Kidney glomerular epithelial cell (primary cell): ENCODE results near the gene ILDR1.

Experiments used
- DNase-seq: peaks from one replicate; lab custom pipeline; 2025; lab: John Stamatoyannopoulos, UW

ILDR1 gene

GRCh38 chr3:121992601-121993560, 29.2 kb downstream of the ILDR1 start:
- DNase-seq, result no peak

GRCh38 chr3:121989943-121990342, 32.1 kb downstream of the ILDR1 start:
- no peak for DNase-seq

GRCh38 chr3:121988146-121988545, 33.9 kb downstream of the ILDR1 start:
- DNase-seq, result no peak

- no peak for DNase-seq
These were observed 36.2 kb downstream of the ILDR1 start for GRCh38 chr3:121985846-121986245.

- DNase-seq, result no peak
These were observed 40.6 kb downstream of the ILDR1 start for GRCh38 chr3:121981473-121981872.

- no peak for DNase-seq
These were observed 41.6 kb downstream of the ILDR1 start for GRCh38 chr3:121980450-121980796.

GRCh38 chr3:121979734-121980449, 42.2 kb downstream of the ILDR1 start:
- DNase-seq, result no peak

GRCh38 chr3:121979246-121979645, 42.8 kb downstream of the ILDR1 start:
- DNase-seq, result no peak

- DNase-seq, result no peak
These were observed 45.3 kb downstream of the ILDR1 start for GRCh38 chr3:121976727-121977126.

- no peak for DNase-seq
These were observed 46.2 kb downstream of the ILDR1 start for GRCh38 chr3:121975702-121976302.

- DNase-seq, result no peak
These were observed 47.4 kb downstream of the ILDR1 start for GRCh38 chr3:121974601-121975111.

- no peak for DNase-seq
These were observed 52.0 kb downstream of the ILDR1 start for GRCh38 chr3:121970047-121970446.

- DNase-seq, result no peak
These were observed 52.4 kb downstream of the ILDR1 start for GRCh38 chr3:121969631-121970030.

GRCh38 chr3:121963608-121964007, 58.4 kb downstream of the ILDR1 start:
- DNase-seq, result no peak

GRCh38 chr3:121962443-121962842, 59.6 kb downstream of the ILDR1 start:
- DNase-seq, result no peak

- DNase-seq, result no peak
These were observed 60.8 kb downstream of the ILDR1 start for GRCh38 chr3:121961283-121961682.

- no peak for DNase-seq
These were observed 63.2 kb downstream of the ILDR1 start for GRCh38 chr3:121958801-121959200.

- DNase-seq, result no peak
These were observed 64.2 kb downstream of the ILDR1 start for GRCh38 chr3:121957674-121958415.

- no peak for DNase-seq
These were observed 65.7 kb downstream of the ILDR1 start for GRCh38 chr3:121956363-121956762.

- no peak for DNase-seq
These were observed 70.6 kb downstream of the ILDR1 start for GRCh38 chr3:121951291-121951919.

- DNase-seq, result no peak
These were observed 73.4 kb downstream of the ILDR1 start for GRCh38 chr3:121948641-121949040.
